ENCODE measurements around the gene ADORA2B. TPM values are rescaled to one million over a fixed set of nuclear protein-coding genes. Genes with fewer than 3 reads are reported as not detected.

The ADORA2B gene
- total and polyA plus RNA-seq, 2 donors from 2014 or later: 0.60 TPM; not detected in 1

GRCh38 chr17:15966183-15966878 is 21.4 kb downstream of the ADORA2B start:
- intact Hi-C loops (cut with DNase I): no loop called here
- H3K9me3 ChIP-seq (ENCODE audit: control insufficient read depth in 2 of 3, insufficient read depth in 1 of 3, low read length in 3 of 3): no peaks in the 10 kb centered on the region
- FAIRE-seq (no peak), DNase-seq (peak in 4 of 5 donors; percentile 46 to 68 (median 60))
- no peaks in the 10 kb centered on the region for H3K36me3 ChIP-seq (ENCODE audit: control insufficient read depth in 2 of 3, insufficient read depth in 3 of 3, low read length in 3 of 3)
- no peaks in the 10 kb centered on the region for H3K27me3 ChIP-seq (ENCODE audit: control insufficient read depth, insufficient read depth, low read length)
- TF ChIP-seq CTCF (IDR thresholded peaks at IDR 0.05; ENCODE audit: borderline replicate concordance, extremely low read depth, insufficient read depth): no peak
- peak overlapping the region; percentile 51 to 70 for H3K27ac ChIP-seq (ENCODE audit: low read depth in 2 of 2, low read length in 2 of 2)
- peaks cover 3 to 10% (median 9%) of the 10 kb centered on the region in 3 donors for H3K4me1 ChIP-seq (ENCODE audit: control insufficient read depth in 2 of 3, insufficient read depth in 2 of 3, low read depth in 1 of 3, low read length in 3 of 3)
- H3K9ac ChIP-seq (ENCODE audit: low read length in 3 of 3): peak overlapping the region in 1 of 3 donors; percentile 25
- H3K4me3 ChIP-seq (ENCODE audit: low read length in 3 of 3): no peak overlapping the region

- Histone ChIP-seq H3K27ac (ENCODE audit: low read depth in 2 of 2, low read length in 2 of 2) (peak overlapping the region; percentile 51 to 70), H3K27me3 (ENCODE audit: control insufficient read depth, insufficient read depth, low read length) (no peaks in the 10 kb centered on the region), H3K9ac (ENCODE audit: low read length in 3 of 3) (no peak overlapping the region), H3K36me3 (ENCODE audit: control insufficient read depth in 2 of 3, insufficient read depth in 3 of 3, low read length in 3 of 3) (no peaks in the 10 kb centered on the region), H3K4me3 (ENCODE audit: low read length in 3 of 3) (no peak overlapping the region), H3K9me3 (ENCODE audit: control insufficient read depth in 2 of 3, insufficient read depth in 1 of 3, low read length in 3 of 3) (no peaks in the 10 kb centered on the region), H3K4me1 (ENCODE audit: control insufficient read depth in 2 of 3, insufficient read depth in 2 of 3, low read depth in 1 of 3, low read length in 3 of 3) (peaks cover 3 to 10% (median 9%) of the 10 kb centered on the region in 3 donors)
- DNase-seq: peak in 4 of 5 donors; percentile 27 to 71 (median 40)
- intact Hi-C loops (cut with DNase I): no loop called here
- FAIRE-seq: no peak
- no peak for TF ChIP-seq CTCF (IDR thresholded peaks at IDR 0.05; ENCODE audit: borderline replicate concordance, extremely low read depth, insufficient read depth)
These were observed 21.9 kb downstream of the ADORA2B start for GRCh38 chr17:15966879-15967248.

- intact Hi-C loops (cut with DNase I): no loop called here
- Histone ChIP-seq H3K9me3 (ENCODE audit: control insufficient read depth in 2 of 3, insufficient read depth in 1 of 3, low read length in 3 of 3) (no peaks in the 10 kb centered on the region), H3K27me3 (ENCODE audit: control insufficient read depth, insufficient read depth, low read length) (no peaks in the 10 kb centered on the region), H3K9ac (ENCODE audit: low read length in 3 of 3) (no peak overlapping the region), H3K36me3 (ENCODE audit: control insufficient read depth in 2 of 3, insufficient read depth in 3 of 3, low read length in 3 of 3) (no peaks in the 10 kb centered on the region), H3K4me1 (ENCODE audit: control insufficient read depth in 2 of 3, insufficient read depth in 2 of 3, low read depth in 1 of 3, low read length in 3 of 3) (peaks cover 3 to 10% (median 9%) of the 10 kb centered on the region in 3 donors), H3K27ac (ENCODE audit: low read depth in 2 of 2, low read length in 2 of 2) (no peak overlapping the region), H3K4me3 (ENCODE audit: low read length in 3 of 3) (no peak overlapping the region)
- FAIRE-seq (no peak), DNase-seq (no peak)
- TF ChIP-seq CTCF (IDR thresholded peaks at IDR 0.05; ENCODE audit: borderline replicate concordance, extremely low read depth, insufficient read depth): no peak
These were observed 22.9 kb downstream of the ADORA2B start for GRCh38 chr17:15967706-15968399.

Measured in kidney (tissue), 14 donors.